Measurements from ENCODE around the gene SOX2.

SOX2 gene

DNA sequence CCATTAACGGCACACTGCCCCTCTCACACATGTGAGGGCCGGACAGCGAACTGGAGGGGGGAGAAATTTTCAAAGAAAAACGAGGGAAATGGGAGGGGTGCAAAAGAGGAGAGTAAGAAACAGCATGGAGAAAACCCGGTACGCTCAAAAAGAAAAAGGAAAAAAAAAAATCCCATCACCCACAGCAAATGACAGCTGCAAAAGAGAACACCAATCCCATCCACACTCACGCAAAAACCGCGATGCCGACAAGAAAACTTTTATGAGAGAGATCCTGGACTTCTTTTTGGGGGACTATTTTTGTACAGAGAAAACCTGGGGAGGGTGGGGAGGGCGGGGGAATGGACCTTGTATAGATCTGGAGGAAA is 1.5 kb downstream of the SOX2 start:
- no peak for DNase-seq (ENCODE audit: insufficient read length, low spot score)
- no peak for TF ChIP-seq POLR2AphosphoS5 (IDR thresholded peaks at IDR 0.05; ENCODE audit: low read depth, low read length)
- no peak for TF ChIP-seq SPI1 (IDR thresholded peaks at IDR 0.05; ENCODE audit: low read depth, low read length)
- TF ChIP-seq POLR2A (IDR thresholded peaks at IDR 0.05; ENCODE audit: low read depth, low read length), result no peak
- TF ChIP-seq TAF1 (IDR thresholded peaks at IDR 0.05; ENCODE audit: low read depth, low read length), result no peak
- TF ChIP-seq POU2F2 (IDR thresholded peaks at IDR 0.05; ENCODE audit: low read depth, low read length), result no peak
- TF ChIP-seq PAX5 (IDR thresholded peaks at IDR 0.05; ENCODE audit: insufficient read depth, low read length, severe bottlenecking), result no peak
- FAIRE-seq, result no peak

DNA sequence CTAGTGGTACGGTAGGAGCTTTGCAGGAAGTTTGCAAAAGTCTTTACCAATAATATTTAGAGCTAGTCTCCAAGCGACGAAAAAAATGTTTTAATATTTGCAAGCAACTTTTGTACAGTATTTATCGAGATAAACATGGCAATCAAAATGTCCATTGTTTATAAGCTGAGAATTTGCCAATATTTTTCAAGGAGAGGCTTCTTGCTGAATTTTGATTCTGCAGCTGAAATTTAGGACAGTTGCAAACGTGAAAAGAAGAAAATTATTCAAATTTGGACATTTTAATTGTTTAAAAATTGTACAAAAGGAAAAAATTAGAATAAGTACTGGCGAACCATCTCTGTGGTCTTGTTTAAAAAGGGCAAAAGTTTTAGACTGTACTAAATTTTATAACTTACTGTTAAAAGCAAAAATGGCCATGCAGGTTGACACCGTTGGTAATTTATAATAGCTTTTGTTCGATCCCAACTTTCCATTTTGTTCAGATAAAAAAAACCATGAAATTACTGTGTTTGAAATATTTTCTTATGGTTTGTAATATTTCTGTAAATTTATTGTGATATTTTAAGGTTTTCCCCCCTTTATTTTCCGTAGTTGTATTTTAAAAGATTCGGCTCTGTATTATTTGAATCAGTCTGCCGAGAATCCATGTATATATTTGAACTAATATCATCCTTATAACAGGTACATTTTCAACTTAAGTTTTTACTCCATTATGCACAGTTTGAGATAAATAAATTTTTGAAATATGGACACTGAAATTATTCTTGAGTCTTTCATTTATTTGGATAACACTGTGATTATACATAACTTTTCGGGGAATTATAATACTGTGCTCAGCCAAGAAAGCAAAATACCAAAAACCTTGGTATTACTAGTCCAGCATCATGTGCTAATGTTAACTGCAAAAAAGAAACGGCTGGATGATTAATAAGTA is 2.2 kb downstream of the SOX2 start:
- FAIRE-seq (no peak), DNase-seq (ENCODE audit: insufficient read length, low spot score) (no peak)
- no peak for TF ChIP-seq POLR2AphosphoS5 (IDR thresholded peaks at IDR 0.05; ENCODE audit: low read depth, low read length)
- TF ChIP-seq SPI1 (IDR thresholded peaks at IDR 0.05; ENCODE audit: low read depth, low read length), result no peak
- TF ChIP-seq POLR2A (IDR thresholded peaks at IDR 0.05; ENCODE audit: low read depth, low read length), result no peak
- TF ChIP-seq TAF1 (IDR thresholded peaks at IDR 0.05; ENCODE audit: low read depth, low read length), result no peak
- no peak for TF ChIP-seq POU2F2 (IDR thresholded peaks at IDR 0.05; ENCODE audit: low read depth, low read length)
- no peak for TF ChIP-seq PAX5 (IDR thresholded peaks at IDR 0.05; ENCODE audit: insufficient read depth, low read length, severe bottlenecking)

DNA sequence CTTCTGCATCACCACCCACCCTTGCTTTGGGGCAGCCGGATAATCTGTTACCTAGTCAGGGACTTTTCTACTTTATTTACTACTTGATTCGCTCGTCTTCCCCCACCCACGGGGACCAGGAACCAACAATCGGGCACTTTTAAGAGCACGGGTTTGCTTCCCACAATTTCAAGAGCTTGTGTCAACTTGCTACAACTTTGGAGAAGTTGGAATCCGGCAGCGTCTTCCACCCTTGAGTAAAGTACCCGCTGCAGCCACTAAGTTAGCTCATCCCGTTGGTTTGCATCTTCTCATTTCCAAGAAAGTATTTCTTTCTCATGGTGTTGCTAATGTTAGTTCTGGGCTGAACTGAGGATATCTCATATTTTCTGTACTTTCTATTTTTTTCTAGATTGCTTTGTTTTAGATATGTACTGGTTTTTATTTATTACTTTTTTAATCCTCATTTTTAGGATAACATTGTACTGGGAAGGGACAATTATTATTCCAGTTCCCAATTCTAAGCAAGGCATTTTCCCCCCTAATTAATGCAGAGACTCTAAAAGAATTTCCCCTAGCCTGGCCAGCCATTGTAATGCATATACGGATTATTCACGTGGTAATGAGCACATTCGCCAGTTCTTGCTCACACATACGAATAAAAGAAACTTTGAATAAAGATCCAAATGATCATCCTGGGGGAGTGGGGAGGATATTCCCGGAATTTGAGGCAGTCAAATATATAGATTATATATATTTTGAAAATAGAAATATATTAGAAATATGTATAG is 4.0 kb downstream of the SOX2 start:
- TF ChIP-seq TAF1 (IDR thresholded peaks at IDR 0.05; ENCODE audit: low read depth, low read length) (no peak), PAX5 (IDR thresholded peaks at IDR 0.05; ENCODE audit: insufficient read depth, low read length, severe bottlenecking) (no peak)
- no peak for FAIRE-seq
- no peak for DNase-seq (ENCODE audit: insufficient read length, low spot score)

DNA sequence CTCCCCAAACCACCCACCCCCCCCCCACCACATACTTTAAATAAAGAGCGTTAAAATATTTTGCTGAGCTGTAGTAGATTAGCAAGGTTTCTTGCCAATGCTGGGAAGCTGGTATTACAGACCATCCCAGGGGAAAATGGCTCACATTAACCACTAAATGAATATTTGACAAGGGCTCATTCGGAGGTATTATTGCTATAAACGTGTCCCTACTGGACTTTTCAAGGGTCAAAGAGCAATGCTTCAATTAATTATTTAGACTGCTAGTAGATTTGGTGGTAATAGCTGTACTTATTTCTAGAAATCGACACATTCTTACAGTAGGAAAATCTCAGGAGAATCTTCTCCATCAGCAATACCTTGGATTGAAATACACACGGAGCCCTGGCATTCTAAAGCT is 5.2 kb downstream of the SOX2 start:
- FAIRE-seq (no peak), DNase-seq (ENCODE audit: insufficient read length, low spot score) (no peak)
- TF ChIP-seq POU2F2 (IDR thresholded peaks at IDR 0.05; ENCODE audit: low read depth, low read length) (no peak), TAF1 (IDR thresholded peaks at IDR 0.05; ENCODE audit: low read depth, low read length) (no peak), POLR2AphosphoS5 (IDR thresholded peaks at IDR 0.05; ENCODE audit: low read depth, low read length) (no peak), POLR2A (IDR thresholded peaks at IDR 0.05; ENCODE audit: low read depth, low read length) (no peak), PAX5 (IDR thresholded peaks at IDR 0.05; ENCODE audit: insufficient read depth, low read length, severe bottlenecking) (no peak), SPI1 (IDR thresholded peaks at IDR 0.05; ENCODE audit: low read depth, low read length) (no peak)

DNA sequence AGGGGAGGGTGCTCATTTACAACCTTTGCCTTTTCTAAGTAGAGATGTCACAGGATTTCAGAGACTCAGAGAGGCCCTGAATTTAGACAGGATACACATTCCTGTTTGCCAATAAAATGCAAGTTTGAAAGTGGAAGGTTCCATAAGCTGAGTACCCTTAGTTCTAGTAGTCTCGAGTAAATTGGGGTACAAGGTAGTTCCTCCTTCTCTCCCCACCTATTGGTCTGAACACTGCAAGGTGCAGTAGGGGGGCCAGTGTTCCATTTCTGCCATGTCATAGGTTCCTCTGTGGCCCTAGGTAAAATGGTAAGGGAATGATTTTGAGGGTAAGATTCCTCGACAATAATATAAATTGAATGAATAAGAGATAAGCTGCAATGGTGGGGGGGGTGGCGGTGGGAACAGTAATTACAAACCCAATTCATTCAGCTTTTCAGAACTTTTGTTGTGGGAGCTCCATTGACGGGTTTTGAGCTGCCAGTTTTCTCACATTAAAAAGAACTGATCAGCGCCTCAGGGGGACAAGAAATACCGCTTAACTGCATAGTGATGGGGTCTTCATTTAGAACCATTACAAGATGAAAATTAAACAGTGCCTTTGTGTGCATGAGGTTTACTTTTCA is 5.9 kb downstream of the SOX2 start:
- no peak for TF ChIP-seq POLR2A (IDR thresholded peaks at IDR 0.05; ENCODE audit: low read depth, low read length)
- no peak for TF ChIP-seq POLR2AphosphoS5 (IDR thresholded peaks at IDR 0.05; ENCODE audit: low read depth, low read length)
- TF ChIP-seq PAX5 (IDR thresholded peaks at IDR 0.05; ENCODE audit: insufficient read depth, low read length, severe bottlenecking), result no peak
- no peak for TF ChIP-seq SPI1 (IDR thresholded peaks at IDR 0.05; ENCODE audit: low read depth, low read length)
- no peak for TF ChIP-seq TAF1 (IDR thresholded peaks at IDR 0.05; ENCODE audit: low read depth, low read length)
- TF ChIP-seq POU2F2 (IDR thresholded peaks at IDR 0.05; ENCODE audit: low read depth, low read length), result no peak
- FAIRE-seq (no peak), DNase-seq (ENCODE audit: insufficient read length, low spot score) (no peak)

DNA sequence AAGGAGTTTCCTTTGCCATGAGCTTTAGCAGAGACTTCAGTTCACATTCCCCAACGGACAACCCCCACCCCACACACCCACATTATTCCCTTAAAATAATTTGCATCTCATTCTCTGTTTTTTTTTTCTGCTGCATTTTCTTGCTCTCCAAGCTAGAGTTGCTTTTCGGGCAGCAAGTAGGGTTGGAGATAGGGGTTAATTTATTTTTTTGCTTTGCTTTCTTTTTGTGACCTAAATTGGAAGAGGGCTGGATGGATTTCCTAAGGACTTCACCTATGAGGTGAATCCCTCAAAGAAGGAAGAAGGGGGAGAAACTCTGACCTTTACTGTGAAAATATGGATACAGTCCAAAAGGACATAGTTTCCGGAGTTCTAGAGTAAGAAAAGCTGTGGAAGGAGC is 6.6 kb downstream of the SOX2 start:
- FAIRE-seq, result no peak
- TF ChIP-seq PAX5 (IDR thresholded peaks at IDR 0.05; ENCODE audit: insufficient read depth, low read length, severe bottlenecking), result no peak
- no peak for TF ChIP-seq POLR2AphosphoS5 (IDR thresholded peaks at IDR 0.05; ENCODE audit: low read depth, low read length)
- no peak for TF ChIP-seq POLR2A (IDR thresholded peaks at IDR 0.05; ENCODE audit: low read depth, low read length)
- TF ChIP-seq TAF1 (IDR thresholded peaks at IDR 0.05; ENCODE audit: low read depth, low read length), result no peak
- TF ChIP-seq POU2F2 (IDR thresholded peaks at IDR 0.05; ENCODE audit: low read depth, low read length), result no peak
- no peak for DNase-seq (ENCODE audit: insufficient read length, low spot score)

DNA sequence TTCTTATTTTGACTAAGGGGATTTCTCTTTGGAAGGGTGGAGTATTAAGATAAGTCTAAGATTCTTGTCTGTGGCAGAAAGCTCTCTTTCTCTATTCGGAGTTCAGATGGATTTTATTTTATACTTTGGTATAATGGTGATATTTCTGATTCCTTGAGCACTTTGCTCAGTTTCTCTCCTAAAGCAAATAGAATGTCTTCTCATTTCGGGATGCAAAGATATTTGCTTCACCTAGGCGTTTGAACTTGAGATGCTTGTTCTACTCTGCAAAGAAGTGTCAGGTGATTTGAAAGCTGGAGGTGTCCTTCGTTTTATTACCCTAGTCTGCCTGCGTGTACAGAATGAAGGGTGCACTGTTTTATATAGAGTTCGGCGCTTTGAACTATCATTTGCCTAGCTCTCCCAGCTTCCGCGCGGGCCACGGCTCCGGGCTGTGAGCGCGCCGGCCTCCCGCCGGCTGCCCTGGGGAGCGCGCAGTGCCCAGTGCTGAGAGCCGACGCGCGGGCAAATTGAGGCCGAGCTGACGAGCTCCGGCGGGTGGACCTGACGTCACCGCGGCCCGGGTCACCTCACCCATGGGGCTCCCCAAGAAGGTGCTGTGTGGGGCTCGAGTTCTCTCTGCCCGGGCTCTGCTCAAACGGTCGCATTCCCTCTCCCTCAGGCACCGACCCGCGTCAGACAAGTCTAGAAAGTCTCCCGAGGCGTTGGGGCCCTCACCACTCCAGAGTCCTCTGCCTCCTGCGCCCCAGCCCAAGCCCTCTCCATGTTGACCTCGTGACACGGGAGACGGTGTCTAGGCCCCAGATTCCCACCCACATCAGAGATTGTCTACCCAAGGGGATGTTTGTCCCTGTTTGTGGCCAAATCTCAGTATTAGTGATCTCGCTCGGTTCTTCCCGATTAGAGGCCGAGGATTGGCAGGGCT is 7.5 kb downstream of the SOX2 start:
- no peak for TF ChIP-seq POU2F2 (IDR thresholded peaks at IDR 0.05; ENCODE audit: low read depth, low read length)
- DNase-seq (ENCODE audit: insufficient read length, low spot score) (no peak), FAIRE-seq (no peak)

DNA sequence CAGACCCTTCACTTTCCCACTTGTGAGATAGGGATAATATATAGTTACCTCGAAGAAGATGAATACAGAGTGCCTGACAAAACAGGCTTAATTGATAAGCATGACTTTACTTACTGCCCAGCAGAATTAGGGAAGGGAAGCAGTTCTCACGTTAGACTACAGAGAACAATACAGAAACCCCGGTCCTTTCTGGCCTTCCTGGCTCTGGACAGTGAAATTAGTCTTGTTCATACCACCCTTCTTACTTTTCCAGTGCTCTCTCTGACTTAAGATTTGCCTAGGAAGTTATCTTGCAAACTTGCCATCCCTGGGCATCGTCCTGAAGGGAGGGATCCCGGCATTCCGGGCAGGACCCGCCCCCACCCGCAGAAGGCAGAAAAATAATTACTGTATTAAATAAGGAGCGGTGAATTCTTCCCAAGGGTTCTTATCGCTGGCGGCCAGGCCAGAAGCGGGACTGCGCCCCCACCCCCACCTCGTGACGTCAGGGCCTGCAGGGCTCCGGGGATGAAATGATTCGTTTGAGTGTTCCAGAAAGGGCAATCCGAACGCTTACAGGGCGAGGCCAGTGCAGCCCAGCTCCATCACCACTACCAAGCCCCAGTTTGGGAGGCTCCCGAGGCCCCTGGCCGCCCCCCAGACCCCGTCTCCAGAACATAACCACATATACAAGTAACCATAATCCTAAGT is 8.4 kb downstream of the SOX2 start:
- TF ChIP-seq POU2F2 (IDR thresholded peaks at IDR 0.05; ENCODE audit: low read depth, low read length) (no peak), SPI1 (IDR thresholded peaks at IDR 0.05; ENCODE audit: low read depth, low read length) (no peak), PAX5 (IDR thresholded peaks at IDR 0.05; ENCODE audit: insufficient read depth, low read length, severe bottlenecking) (no peak), POLR2A (IDR thresholded peaks at IDR 0.05; ENCODE audit: low read depth, low read length) (no peak), POLR2AphosphoS5 (IDR thresholded peaks at IDR 0.05; ENCODE audit: low read depth, low read length) (no peak), TAF1 (IDR thresholded peaks at IDR 0.05; ENCODE audit: low read depth, low read length) (no peak)
- FAIRE-seq (no peak), DNase-seq (ENCODE audit: insufficient read length, low spot score) (no peak)
